Measurements from ENCODE around the gene MMEL1.

Gene MMEL1

DNA sequence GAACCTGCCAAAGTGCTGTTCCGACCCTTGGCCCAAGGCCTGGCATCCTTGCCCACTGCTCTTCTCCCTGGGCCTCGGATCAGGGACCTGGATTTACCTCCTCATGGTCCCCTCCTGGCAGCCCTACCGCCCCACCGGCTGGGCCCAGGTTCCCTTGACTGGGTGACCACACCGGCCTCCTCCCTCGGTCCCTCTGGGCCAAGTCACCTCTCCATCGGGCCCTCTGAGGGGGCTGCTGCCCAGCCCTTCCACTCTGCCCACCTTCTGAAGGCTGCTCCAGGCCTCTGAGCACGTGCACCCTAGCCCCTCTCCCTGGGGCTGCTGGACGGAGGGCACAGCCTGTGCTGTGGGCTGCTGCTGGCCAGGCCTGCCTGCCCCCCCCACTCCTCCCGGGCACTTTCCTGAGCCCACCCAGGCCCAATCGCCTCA lies 9.3 kb upstream of the MMEL1 start:
- no peak for DNase-seq

DNA sequence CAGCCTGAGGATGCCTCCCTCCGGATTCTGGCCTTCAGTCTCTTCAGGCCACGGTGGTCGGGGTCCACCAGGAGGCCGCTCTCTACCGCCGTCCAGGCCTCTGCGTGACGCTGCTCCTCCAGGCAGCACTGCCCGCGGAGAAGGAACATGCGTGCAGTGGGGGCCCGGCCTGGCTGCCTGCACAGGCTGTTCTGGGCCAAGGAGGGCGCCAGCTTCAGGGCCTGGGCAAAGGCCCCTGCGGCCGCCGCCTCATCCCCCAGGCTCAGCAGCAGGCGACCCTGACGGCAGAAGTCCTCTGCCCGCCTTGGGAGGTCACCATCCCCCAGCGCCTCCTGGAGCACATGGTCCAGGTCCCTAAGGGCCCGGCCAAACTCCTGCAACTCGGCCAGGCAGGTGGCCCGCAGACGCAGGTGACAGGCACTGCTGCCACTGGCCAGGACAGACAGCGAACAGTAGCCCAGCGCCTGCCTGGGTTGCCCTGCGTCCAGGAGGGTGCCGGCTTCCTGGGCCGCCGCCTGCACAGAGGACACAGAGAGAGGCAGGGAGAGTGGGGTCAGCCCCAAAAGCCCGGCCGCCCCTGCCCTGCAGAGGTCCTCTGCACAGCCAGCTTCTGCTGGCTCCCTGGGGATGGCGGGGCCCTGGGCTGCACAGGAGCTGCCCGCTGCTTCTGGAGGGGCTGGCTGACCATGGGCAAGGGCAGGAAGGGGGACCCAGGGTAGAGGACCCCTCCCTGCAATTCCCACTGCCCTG lies 8.7 kb upstream of the MMEL1 start:
- DNase-seq, result no peak

DNA sequence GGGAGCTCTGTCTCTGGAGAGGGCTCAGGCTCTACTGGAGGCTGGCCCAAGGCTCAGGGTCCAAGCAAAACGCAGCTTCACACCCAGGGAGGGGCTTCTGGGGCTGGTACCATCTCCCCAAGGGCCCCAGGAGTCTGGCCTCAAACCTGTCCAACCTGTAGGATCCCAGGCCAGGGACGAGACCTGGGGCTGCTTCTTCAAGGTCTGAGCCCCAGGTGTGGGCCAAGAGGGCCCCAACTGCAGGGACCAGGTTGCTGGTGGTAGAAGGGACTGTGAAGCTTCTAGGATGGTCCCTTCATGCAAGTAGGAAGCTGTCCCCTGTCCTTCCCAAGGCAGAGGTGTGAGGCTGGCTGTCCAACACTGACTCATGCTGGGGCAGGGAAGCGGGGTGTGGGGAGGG lies 7.8 kb upstream of the MMEL1 start:
- no peak for DNase-seq

DNA sequence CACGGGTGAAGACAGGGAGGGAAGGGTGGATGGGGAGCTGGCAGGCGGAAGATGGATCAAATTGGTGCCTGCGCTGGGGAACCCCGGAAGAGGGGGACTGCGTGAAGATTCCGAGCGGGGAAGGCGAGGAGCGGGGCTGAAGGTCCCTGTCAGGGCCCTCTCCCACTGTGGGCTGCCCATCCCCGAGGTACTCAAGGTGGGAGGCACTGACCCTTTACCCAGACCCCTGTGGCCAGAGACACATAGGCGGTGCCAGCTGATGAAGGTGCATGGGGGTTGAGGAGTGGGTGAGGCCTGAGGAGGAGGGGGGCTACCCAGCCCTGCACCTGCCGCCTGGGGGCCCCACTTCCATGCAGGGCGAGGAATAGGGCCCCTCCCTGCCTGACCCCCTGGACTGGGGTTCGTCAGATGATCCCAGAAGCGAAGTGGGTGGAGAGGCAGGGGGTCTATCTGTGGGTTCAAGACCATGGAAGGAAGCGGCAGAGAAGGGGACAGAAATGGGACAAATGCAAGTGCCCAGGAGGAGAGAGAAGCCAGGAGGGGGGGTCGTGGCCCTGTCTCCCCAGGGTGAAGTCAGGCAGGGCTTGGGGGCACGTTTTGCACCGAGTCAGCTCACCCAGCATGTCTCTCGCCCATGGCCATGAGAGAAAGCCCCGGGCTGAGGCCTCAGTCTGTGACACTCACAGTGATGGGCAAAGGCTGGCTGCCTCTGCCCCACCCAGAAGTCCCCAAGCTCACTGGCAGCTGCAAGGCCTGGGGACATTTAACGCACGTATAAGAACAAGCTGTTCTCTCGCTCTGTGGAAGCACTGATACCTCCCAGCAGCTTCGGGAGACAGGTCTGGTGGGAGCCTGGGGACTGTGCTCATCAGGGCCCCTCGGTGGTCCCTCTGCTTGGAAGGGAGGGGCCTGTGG lies 7.0 kb upstream of the MMEL1 start:
- DNase-seq, result no peak

DNA sequence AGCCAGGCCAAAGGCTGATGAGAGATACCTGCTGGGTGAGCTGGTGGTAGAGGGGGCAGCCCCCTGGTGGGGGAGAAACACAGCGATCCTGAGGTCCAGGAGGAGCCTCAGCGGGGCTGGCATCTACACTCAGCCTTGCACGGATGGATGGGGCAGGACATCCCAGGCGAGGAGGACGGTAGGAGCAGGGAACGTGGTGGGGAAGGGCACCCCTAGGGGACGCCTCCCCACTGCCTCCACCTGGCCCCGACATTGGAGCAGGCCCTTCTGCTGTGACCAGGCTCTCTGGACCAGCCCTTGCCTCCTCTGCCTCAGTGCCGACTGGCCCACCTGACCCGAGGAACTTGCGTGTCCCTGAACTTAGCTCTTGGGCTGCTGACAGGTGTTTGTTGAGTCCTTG lies 6.4 kb upstream of the MMEL1 start:
- no peak for DNase-seq

DNA sequence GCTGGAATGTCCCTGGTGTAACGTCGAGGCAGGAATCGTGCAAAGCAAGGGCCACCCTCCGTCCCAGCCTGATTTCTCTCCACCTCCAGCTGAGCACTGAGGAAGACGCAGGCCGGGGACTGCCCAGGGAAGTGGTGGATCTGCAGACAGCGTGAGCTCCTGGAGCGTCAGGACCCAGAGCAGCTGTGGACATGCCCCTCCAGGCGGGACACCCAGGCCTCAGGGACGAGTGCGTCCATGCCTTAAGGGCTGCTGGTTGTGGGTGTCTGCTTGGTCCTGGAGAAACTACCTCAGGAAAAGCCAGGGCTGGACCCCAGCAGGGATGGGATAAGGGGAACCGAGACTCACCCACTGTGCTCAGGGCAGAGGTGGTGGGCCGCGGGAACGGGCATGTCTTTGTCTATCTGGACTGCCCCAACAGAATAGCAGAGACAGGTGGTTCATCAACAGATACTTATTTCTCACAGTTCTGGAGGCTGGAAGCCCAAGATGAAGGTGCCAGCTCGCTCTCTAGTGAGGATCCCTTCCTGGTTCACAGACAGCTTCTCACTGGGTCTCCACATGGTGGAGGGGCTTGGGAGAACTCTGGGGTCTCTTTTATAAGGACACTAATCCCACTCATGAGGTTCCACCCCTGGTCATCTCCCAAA lies 5.8 kb upstream of the MMEL1 start:
- no peak for DNase-seq

DNA sequence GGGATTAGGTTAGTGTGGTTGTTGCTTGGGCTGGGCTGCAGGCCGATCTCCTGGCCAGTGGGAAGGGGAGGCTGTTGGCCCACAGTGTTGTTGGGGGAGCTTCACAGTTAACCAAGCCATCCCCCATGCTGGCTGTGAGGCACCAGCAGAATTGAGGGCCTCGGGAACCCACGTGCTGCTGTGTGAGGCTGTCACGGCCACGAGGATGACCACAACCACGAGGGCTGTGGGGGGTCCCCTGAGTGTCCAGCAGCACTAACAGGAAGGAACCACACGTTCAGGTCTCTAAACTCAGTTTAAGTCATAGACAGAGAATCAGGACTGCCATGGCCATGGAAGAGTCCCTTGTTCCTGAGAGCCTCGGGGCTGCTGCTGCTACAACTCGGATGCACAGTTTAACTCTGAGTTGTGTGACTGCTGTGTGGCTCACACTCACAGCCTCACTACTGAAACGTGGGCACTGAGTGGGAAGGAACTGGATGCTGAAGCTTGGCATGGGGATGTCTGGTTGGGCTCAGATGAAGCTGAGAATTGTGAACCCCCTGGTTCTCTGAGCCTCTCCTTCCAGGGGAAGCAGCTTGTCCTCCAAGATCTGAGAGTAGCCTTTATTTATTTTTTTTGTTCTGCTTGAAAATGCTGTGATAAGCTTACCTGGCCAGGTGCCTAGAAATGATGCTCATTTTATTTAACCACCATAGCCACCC lies 4.8 kb upstream of the MMEL1 start:
- DNase-seq, result no peak

DNA sequence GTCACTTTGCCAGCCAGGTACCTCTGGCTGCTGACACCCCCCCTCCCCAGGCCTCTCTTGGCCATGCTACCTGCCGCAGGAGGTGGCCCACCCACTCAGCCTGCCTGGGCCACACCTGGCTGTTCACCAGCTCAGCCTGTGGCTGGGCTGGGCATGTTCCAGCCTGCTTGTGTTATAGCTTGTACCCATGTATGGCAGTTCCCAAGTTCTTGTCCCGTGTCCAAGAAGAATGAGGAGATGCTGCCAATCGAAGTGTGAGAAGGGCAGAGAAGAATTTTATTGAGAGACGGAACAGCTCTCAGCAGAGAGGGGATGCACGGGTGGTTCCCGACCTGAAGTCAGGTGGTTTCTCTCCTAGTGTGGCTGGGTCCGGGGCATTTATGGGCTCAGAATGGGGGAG lies 3.9 kb upstream of the MMEL1 start:
- DNase-seq, result no peak

DNA sequence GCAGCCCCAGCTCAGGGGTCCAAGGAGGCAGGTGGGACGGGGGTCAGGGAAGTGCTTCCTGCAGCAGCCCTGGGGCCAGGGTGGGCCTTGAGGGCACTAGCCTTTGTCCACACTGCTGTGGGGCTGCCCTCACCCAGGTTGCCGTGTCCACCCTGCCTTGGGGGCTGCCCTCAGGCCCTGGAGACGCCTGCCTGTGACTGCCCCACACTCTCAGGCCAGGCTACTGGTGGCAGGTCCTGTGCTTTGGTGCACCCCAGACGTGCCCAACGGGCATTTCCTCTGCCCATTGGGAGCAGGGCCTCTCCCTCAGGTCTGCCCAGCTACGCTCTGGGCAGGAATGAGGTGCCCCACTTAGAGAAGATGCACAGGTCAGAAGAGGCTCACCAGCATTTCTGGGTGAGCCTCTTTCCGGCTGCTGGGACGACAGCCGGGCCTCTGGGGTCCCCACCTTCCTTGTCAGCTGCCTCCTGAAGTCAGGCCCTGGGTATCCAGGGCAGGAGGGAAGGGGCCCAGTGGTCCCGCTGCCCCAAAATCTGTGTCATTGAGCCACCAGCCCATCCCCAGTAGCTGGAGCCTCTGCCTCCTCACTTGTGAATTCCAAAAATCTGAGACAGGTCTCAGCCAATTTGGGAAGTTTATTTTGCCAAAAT lies 2.7 kb upstream of the MMEL1 start:
- no peak for DNase-seq

DNA sequence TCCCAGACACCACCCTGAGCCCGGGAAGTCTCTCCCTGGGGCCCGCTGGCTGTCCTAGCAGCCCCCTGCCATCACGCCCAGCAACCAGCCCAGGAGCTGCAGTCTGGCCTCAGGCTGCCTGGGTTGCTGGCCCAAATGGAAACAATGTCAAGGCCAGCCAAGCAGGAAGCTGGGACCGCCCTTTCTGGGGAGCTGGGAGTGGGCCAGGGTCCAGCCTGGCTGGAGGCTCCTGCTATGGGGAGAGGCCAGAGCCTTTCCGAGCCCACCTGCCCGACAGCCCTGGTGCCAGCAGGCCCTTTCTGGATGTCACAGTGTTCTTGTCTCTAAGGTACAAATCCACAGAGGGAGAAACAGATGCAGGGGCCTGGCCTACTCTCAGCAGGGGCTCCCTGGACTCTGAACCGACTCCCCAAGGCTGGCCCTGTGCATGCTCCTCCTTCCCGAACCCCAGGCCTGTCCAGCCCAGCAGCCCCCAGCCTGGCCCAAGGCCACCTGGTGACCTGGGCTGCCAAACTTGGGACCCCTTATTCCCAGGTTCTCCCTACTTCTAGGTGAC lies 1.2 kb upstream of the MMEL1 start:
- DNase-seq, result no peak

DNA sequence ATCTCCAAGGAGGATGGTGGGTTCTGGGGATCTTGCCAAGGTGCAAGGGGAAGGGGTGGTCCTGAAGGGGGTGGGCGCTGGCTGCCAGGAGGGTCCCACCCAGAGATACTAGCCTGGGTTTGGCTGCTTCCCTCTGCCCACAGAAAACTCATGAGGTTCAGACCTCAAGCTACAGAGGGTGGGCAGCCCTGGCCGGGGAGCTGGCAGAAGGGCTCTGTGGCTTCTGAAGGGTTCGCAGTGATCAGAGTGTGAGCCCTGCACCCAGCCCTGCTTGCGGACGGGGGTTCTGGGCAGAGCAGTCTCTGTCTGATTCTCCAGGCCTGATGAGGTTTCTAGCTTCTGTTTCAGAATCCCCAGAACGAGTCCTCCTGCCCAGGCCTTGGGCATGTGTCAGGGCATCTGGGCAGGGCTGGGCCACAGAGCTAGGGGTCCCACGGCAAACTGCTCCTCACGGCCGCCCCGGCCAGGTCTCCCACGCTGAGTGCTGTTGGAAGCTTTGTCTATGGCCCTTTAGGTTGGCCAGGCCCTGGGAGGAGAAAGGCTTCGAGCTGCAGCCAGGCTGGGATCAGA lies 635 bp upstream of the MMEL1 start:
- DNase-seq, result no peak

DNA sequence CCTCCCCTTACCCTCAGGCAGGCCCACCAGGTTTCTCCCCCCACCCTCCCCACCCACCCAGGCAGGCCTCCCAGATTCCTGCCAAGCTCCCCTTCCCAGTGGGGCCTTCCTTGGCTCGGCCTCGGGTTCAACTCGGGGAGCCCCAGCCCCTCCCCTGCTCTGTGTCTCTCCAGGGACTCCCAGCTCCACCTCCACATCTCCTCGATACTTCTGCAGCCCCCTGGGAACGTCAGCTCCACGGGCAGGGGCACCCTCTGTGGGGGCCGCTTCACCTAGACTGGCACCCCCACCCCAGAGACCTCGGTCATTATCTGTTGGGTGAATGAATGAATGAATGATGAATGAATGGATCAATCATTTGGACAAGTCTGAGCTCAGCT lies 775 bp downstream of the MMEL1 start:
- no peak for DNase-seq

DNA sequence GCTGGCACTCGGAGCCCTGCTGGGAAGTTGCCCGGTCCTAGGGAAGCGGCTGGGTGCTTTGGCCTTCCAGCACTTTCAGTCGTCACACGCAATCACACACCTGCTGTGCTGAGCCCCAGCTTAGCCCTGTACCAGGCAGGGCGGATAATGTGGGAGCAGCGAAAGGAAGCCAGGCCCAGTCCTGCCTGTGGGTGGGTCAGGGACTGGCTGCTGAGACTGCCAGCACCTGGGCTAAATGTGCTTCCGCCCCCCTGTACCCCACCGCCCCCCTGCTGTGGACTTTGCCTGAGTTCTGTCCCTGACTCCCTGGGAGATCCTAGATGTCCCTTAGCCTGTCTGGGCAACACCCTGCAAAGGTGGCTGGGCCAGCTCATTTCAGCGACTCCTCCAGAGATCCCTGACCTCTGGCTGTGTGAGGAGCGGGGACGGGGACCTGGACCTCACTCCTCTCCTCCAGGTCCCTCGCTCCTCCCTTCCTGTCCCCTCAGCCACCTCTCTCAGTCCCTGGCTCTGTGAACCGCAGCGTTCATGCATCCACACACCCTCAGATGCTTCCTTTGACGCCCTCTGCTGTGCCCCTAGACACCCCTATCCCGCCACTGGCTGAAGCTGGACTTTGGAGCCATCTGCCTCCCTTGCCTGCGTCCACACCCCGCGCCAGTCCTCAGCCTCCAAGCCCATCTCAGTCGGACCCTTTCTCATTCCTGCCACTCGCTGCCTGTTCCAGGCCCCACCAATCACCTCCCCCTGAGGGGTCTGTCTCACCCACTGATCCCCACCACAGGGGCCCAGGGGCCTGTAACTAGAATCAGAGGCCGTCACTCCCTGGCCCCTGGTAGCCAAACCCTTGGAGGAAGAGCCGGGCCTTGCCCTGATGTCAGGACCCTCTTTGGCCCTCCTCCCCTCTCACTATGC lies 1.4 kb downstream of the MMEL1 start:
- no peak for DNase-seq

DNA sequence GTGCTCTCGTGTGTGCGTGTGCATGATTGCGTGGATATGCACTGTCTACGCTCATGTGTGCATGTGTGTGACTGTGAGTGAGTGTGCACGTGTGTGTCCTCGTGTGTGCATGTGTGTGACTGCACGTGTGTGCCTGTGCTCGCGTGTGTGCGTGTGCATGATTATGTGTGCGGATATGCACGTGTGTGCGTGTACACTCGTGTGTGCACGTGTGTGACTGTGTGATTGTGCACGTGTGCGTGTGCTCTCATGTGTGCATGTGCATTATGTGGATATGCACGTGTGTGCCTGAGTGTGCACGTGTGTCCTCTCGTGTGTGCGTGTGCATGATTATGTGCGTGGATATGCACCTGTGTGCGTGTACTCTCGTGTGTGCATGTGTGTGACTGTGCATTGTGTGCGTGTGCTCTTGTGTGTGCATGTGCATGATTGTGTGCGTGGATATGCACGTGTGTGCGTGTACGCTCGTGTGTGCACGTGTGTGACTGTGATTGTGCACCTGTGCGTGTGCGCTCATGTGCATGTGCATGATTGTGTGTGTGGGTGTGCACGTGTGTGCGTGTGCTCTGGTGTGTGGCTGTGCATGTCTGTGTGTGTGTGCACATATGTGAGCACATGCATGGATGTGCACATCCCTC lies 2.2 kb downstream of the MMEL1 start:
- DNase-seq, result no peak

DNA sequence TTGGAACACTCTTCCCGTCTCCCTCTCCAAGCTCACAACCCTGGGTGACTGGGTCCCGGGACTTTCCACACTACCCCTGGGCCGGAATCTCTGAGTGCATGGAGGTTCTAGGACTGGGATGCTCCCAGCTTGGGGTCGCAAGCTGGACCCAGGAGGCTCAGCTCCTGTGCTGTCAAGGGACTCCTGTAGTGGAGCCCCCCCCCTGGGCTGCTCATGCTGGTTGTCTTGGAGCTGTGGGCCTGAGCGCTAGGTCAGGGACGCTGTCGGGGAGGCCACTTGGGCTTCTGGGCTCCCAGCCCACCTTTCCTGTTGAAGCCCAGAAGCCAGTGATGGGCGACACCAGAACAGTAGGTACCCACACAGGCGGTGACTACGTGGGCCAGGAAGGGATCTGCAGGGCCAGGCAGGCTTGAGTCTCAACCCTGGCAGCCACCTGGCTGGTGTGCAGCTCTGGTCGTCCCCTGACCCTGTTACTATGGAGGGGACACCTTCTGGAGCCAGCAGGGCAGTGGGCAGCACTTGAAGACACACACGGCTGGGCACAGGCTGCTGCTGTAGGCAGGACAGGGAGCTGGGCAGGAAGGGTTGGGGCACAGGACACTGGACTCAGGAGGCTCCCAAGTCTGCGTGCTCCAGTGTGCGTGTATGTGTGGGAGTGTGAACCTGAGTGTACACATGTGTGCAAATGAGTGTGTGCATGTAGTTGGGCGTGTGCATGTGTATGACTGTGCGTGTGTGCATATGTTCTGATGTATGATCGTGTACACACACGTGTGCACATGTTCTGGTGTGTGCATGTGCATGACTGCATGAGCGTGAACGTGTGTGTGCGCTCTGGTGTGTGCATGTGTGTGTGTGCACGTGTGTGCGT lies 3.0 kb downstream of the MMEL1 start:
- DNase-seq, result no peak

DNA sequence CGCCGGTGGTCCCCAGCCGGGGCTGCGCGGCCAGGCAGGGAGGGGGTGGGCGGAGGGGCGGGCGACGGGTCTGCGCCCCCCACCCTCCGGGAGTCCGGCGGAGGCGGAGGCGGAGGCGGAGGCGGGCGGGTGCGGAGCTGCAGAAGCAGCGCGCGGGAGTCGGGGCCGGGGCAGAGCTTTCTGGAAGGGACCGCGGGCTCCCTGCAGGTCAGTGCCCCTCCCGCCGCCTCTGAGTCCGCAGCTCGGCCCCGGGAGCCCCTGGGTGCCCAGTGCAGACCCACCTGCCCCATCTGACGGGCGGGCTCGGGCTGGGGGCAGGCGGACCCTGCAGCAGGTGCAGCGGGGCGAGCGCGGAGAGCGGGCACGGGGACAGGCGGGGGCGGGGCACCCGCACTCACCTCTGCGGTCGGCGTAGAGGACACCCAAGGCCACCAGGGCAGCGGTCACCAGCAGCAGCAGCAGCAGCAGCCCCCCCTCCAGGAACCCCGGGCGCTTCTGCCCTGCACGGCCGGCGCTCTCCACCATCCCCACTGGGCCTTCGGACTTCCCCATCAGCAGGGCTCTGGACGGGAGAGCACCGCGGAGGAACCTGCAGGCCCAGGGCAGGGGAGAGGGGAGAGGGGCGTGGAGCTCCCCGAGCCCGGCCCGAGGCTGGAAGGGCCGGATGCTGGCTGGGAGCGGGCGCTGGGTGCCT lies 3.7 kb downstream of the MMEL1 start:
- no peak for DNase-seq

DNA sequence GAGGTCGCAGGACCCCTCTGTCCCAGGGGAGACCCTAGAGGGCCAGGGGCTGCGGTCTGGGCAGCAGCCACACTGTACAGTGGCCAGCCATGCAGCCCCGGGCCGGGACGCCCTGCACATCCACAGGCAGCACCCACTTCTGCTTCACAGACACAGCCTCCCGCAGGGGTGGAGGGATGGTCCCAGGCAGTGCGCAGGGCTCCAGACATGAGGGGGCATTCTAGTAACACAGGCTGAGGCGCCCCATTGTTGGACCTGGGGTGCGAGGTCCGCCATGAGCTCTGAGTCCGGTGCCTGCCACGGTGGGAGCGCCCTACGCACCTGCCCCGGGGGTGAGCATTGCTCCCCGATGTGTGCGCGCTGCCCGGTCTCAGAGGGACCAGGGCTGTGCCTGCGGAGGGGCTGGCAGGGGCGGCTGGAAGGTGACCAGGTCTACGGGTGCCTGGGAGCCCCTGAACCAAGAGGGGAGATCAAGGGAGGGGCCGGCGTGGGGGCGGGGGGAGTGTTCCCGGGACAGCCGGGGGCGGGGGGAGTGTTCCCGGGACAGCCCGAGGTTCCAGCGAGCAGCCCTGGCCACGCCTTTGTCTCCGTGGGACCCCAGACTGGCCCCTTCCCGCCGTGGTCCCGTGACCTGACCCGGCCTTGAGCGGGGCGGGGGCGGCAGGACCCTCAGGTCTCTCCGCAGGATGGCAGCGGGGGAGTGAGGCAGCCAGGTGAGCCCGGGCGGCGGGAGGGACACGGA lies 4.5 kb downstream of the MMEL1 start:
- no peak for DNase-seq

DNA sequence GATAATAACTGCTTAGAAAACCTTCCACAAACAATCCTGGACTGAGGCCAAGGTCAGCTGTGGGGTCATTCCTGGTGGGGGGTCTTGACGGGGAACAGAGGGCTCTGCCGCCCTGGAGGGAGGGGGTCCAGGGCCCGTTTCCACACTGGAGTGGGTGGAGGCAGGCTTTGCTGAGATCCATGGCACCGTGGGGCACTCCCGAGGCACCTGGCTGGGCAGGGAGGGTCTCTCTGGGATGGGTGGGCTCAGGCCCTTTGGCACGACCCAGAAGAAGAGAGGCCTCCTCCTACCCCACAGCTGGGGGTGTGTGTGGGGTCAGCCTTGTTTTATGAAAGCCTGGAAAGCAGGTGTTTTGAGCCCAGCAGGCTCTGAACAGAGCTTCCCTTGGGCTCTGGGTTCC lies 5.1 kb downstream of the MMEL1 start:
- no peak for DNase-seq

Measured in cerebellar nuclear complex (tissue), 1 donor.